Middle frontal gyrus (tissue), 1 donor: Measurements from ENCODE around the gene RNF7.
"Not testable (repeated sequence)": the region's sequence is repeated elsewhere in the genome, so short reads cannot be mapped to it uniquely, and the experiment has no call there.

ENCODE experiments used
- DNase-seq: peaks from one replicate; pipeline ENCODE4 v3.0.0-alpha.2; 2015; ENCODE audit warnings: low spot score; ENCODE audit errors: extremely low spot score

RNF7 gene

GRCh38 chr3:141779667-141780066 lies 41.6 kb downstream of the RNF7 start:
- DNase-seq = no peak

GRCh38 chr3:141782386-141782932 lies 44.4 kb downstream of the RNF7 start:
- no peak for DNase-seq

- no peak for DNase-seq
These were observed 45.5 kb downstream of the RNF7 start for GRCh38 chr3:141783632-141784031.

GRCh38 chr3:141784096-141784495 lies 46.0 kb downstream of the RNF7 start:
- no peak for DNase-seq

- DNase-seq = no peak
These were observed 46.4 kb downstream of the RNF7 start for GRCh38 chr3:141784531-141784930.

GRCh38 chr3:141788149-141788548 lies 50.1 kb downstream of the RNF7 start:
- DNase-seq = no peak

- DNase-seq = not testable (repeated sequence)
These were observed 50.7 kb downstream of the RNF7 start for GRCh38 chr3:141788750-141789149.

- DNase-seq = no peak
These were observed 51.2 kb downstream of the RNF7 start for GRCh38 chr3:141789281-141789680.

GRCh38 chr3:141790171-141790570 lies 52.1 kb downstream of the RNF7 start:
- no peak for DNase-seq

- DNase-seq = no peak
These were observed 54.4 kb downstream of the RNF7 start for GRCh38 chr3:141792495-141792894.

- no peak for DNase-seq
These were observed 55.6 kb downstream of the RNF7 start for GRCh38 chr3:141793476-141794260.

GRCh38 chr3:141795276-141795675 lies 57.2 kb downstream of the RNF7 start:
- no peak for DNase-seq

- DNase-seq = no peak
These were observed 57.6 kb downstream of the RNF7 start for GRCh38 chr3:141795741-141796080.

- DNase-seq = no peak
These were observed 58.2 kb downstream of the RNF7 start for GRCh38 chr3:141796081-141796888.
